DND-41 (cell line): ENCODE measurements around the gene ZYG11A.

Experiments
- ATAC-seq: fragments of 200-7000 bp; cut with Tn5 transposase; 3 replicates; pipeline ENCODE4 v1.9.1; 2021; ENCODE audit warnings: low read depth; ENCODE audit not compliant: insufficient read depth
- DNase-seq: peaks from one replicate; pipeline ENCODE4 v3.0.0-alpha.2; 2020
- H2AFZ ChIP-seq: 2 replicates; pipeline ENCODE4 v1.6.0; 2012; ENCODE audit warnings: low read depth, low read length
- H3K27ac ChIP-seq: 2 replicates; pipeline ENCODE4 v1.5.1; 2012; ENCODE audit warnings: low read length, inconsistent platforms
- H3K27me3 ChIP-seq: fragments of 200-600 bp; sonication (generic); 2 replicates; pipeline ENCODE4 v1.6.0; 2012; ENCODE audit warnings: low read length, mild to moderate bottlenecking, inconsistent platforms; ENCODE audit not compliant: insufficient read depth, poor library complexity
- H3K36me3 ChIP-seq: 2 replicates; pipeline ENCODE4 v1.5.1; 2012; ENCODE audit warnings: low read length, inconsistent platforms; ENCODE audit not compliant: insufficient read depth
- H3K4me1 ChIP-seq: 2 replicates; pipeline ENCODE4 v1.5.1; 2012; ENCODE audit warnings: mild to moderate bottlenecking, low read length; ENCODE audit not compliant: insufficient read depth
- H3K4me2 ChIP-seq: 2 replicates; pipeline ENCODE4 v1.6.0; 2012; ENCODE audit warnings: mild to moderate bottlenecking, moderate library complexity, low read length, inconsistent platforms; ENCODE audit not compliant: insufficient read depth
- H3K4me3 ChIP-seq, 2 experiments: fragments of 200-600 bp in 1 of 2; shearing (Covaris generic) in 1 of 2; 2 replicates each; pipeline ENCODE4 v1.5.1; 2012 to 2016; ENCODE audit warnings: inconsistent platforms in 2 of 2, low read length in 2 of 2, mild to moderate bottlenecking in 2 of 2, low read depth in 1 of 2, moderate library complexity in 1 of 2
- H3K79me2 ChIP-seq: 2 replicates; pipeline ENCODE4 v1.6.0; 2012; ENCODE audit warnings: low read length, inconsistent platforms; ENCODE audit not compliant: insufficient read depth
- H3K9ac ChIP-seq: 2 replicates; pipeline ENCODE4 v1.6.0; 2012; ENCODE audit warnings: low read depth, mild to moderate bottlenecking, inconsistent platforms, low read length, moderate library complexity
- H3K9me3 ChIP-seq: 2 replicates; pipeline ENCODE4 v1.5.1; 2012; ENCODE audit warnings: low read length, moderate library complexity, mild to moderate bottlenecking, inconsistent platforms; ENCODE audit not compliant: insufficient read depth, severe bottlenecking
- H4K20me1 ChIP-seq: 2 replicates; pipeline ENCODE4 v1.6.0; 2012; ENCODE audit warnings: low read length; ENCODE audit not compliant: insufficient read depth
- CTCF ChIP-seq: IDR thresholded peaks from 2 replicates; pipeline ENCODE4 v1.5.1; 2012; ENCODE audit warnings: borderline replicate concordance, low read length, moderate library complexity, mild to moderate bottlenecking; ENCODE audit not compliant: poor library complexity, severe bottlenecking; ENCODE audit errors: extremely low read depth
- EZH2 ChIP-seq: IDR thresholded peaks from 3 replicates; pipeline ENCODE4 v1.6.1; 2012; ENCODE audit warnings: borderline replicate concordance, low read depth, mild to moderate bottlenecking, moderate library complexity, low read length, inconsistent platforms; ENCODE audit not compliant: severe bottlenecking

Gene ZYG11A

GRCh38 chr1:52944566-52944965, 102.0 kb downstream of the ZYG11A start:
- no peaks in the 10 kb centered on the region for H3K4me1 ChIP-seq
- H3K79me2 ChIP-seq: no peaks in the 10 kb centered on the region
- H3K9ac ChIP-seq: no peak overlapping the region
- H3K9me3 ChIP-seq: no peaks in the 10 kb centered on the region
- no peaks in the 10 kb centered on the region; the same call in 1 of the 2 replicates for H3K36me3 ChIP-seq
- ATAC-seq (no peak), DNase-seq (no peak)
- H4K20me1 ChIP-seq: no peaks in the 10 kb centered on the region
- H2AFZ ChIP-seq: no peak overlapping the region
- H3K27me3 ChIP-seq: no peaks in the 10 kb centered on the region
- no peak overlapping the region for H3K4me2 ChIP-seq
- TF ChIP-seq CTCF (no peak), EZH2 (no peak)
- H3K27ac ChIP-seq: no peak overlapping the region
- no peak overlapping the region for H3K4me3 ChIP-seq
